H1 (cell line): ENCODE results near the gene GLRX5. TPM values are rescaled to one million over a fixed set of nuclear protein-coding genes. Genes with fewer than 3 reads are reported as not detected.

ENCODE experiments used
- CREB1 ChIP-seq: IDR thresholded peaks from 2 replicates; pipeline ENCODE4 v1.6.1; 2012; ENCODE audit warnings: inconsistent platforms
- KDM1A ChIP-seq: fragments of 200-600, 300-600 bp; sonication (generic); IDR thresholded peaks from 2 replicates; pipeline ENCODE4 v1.7.1; 2016; ENCODE audit warnings: mild to moderate bottlenecking, low read length, borderline replicate concordance
- SIX5 ChIP-seq: IDR thresholded peaks from 2 replicates; pipeline ENCODE4 v1.6.1; 2011; ENCODE audit warnings: mild to moderate bottlenecking, low read depth, low read length
- TAF1 ChIP-seq: IDR thresholded peaks from 2 replicates; pipeline ENCODE4 v1.6.1; 2011; ENCODE audit warnings: mild to moderate bottlenecking, low read depth, low read length
- polyA plus RNA-seq, 7 experiments: library from polyadenylated mRNA; depleted of rRNA in 3 of 7; stranded (reverse) in 5 of 7; unstranded in 2 of 7; fragments of >200 nt in 5 of 7; fragments of 200-250 nt in 2 of 7; gene quantifications; 1 replicate in 5 of 7; 2 replicates in 1 of 7; 4 replicates in 1 of 7; pipeline versions ENCODE4 v1.2.1 to v1.2.3, GENCODE V29; 2011 to 2013; ENCODE audit warnings: missing spikeins in 2 of 7, mixed read lengths in 2 of 7
- total RNA-seq: library from RNA; stranded (reverse); fragmentation: NEBNext Ultra II Directional; extraction: Animal tissue kit (Norgen Biotek cat#: 25700); gene quantifications from 2 replicates; pipeline ENCODE4 v1.2.1, GENCODE V29; 2021

GLRX5 gene
- total and polyA plus RNA-seq, 2 of the 8 experiments (the other 6 are each of a cell fraction or from before 2014, with no cell fraction given): 70.1 to 88.8 TPM

- TF ChIP-seq CREB1 (no peak), SIX5 (no peak), TAF1 (no peak), KDM1A (no peak)
Observed at GRCh38 chr14:95486875-95487668, 47.8 kb upstream of the GLRX5 start (continued).
